Activated CD4-positive, alpha-beta T cell treated with anti-CD3 and anti-CD28 coated beads, Interleukin-2, amount 10 ng/mL, durations not matched to agents 7 days and 5 days (primary cell): ENCODE measurements around the gene HSF5. TPM values are rescaled to one million over a fixed set of nuclear protein-coding genes. Genes with fewer than 3 reads are reported as not detected.
"Not testable (repeated sequence)": the region's sequence is repeated elsewhere in the genome, so short reads cannot be mapped to it uniquely, and the experiment has no call there.

Experiments used
- CTCF ChIA-PET: fragments of 350-600 bp; sonication (Branson Sonifier 250); formaldehyde crosslinking; loops from one replicate; lab custom pipeline; 2021; ENCODE audit warnings: antibody characterized with exemption; lab: Charles Lee
- POLR2A ChIA-PET: fragments of 350-600 bp; sonication (Branson Sonifier 250); formaldehyde crosslinking; loops from one replicate; lab custom pipeline; 2021; ENCODE audit warnings: antibody characterized with exemption; lab: Charles Lee
- DNase-seq: peaks from one replicate; pipeline ENCODE4 v3.0.0-alpha.2; 2020
- H3K27ac Mint-ChIP-seq: one replicate; pipeline ENCODE4 v1.8.0; 2021; ENCODE audit warnings: mild to moderate bottlenecking, moderate library complexity, mixed read lengths
- H3K27me3 Mint-ChIP-seq: one replicate; pipeline ENCODE4 v1.8.0; 2021; ENCODE audit warnings: mixed read lengths
- H3K36me3 Mint-ChIP-seq: one replicate; pipeline ENCODE4 v1.8.0; 2021; ENCODE audit warnings: low read depth, mixed read lengths
- H3K4me1 Mint-ChIP-seq: one replicate; pipeline ENCODE4 v1.8.0; 2021; ENCODE audit warnings: mixed read lengths
- H3K4me3 Mint-ChIP-seq: one replicate; pipeline ENCODE4 v1.8.0; 2021; ENCODE audit warnings: mild to moderate bottlenecking, moderate library complexity, mixed read lengths
- H3K9me3 Mint-ChIP-seq: one replicate; pipeline ENCODE4 v1.8.0; 2021; ENCODE audit warnings: mixed read lengths
- total RNA-seq, 2 experiments: library from RNA; stranded (reverse); gene quantifications; one replicate each; pipeline ENCODE4 v1.2.3, GENCODE V29; 2021

The HSF5 gene
- total RNA-seq, 2 experiments from 2014 or later, result 0.77 to 0.89 TPM

GRCh38 chr17:58498177-58498828 is 10.1 kb upstream of the HSF5 start:
- POLR2A ChIA-PET, result no interaction called here
- no peaks in the 10 kb centered on the region for H3K9me3 Mint-ChIP-seq
- peaks cover 53% of the 10 kb centered on the region for H3K36me3 Mint-ChIP-seq
- no peak for DNase-seq
- no peak overlapping the region for H3K4me3 Mint-ChIP-seq
- CTCF ChIA-PET, result interaction anchor here (1.0 to 1.1 kb wide), 3 partner anchors 10 to 21 kb away, joined by 3 to 5 read pairs (median 3); partner anchors contain the start of gene HSF5
- H3K27me3 Mint-ChIP-seq, result no peaks in the 10 kb centered on the region
- H3K4me1 Mint-ChIP-seq, result peaks cover 8% of the 10 kb centered on the region
- no peak overlapping the region for H3K27ac Mint-ChIP-seq

GRCh38 chr17:58493506-58493905 is 5.3 kb upstream of the HSF5 start:
- peaks cover 73% of the 10 kb centered on the region for H3K36me3 Mint-ChIP-seq
- no peak overlapping the region for H3K4me3 Mint-ChIP-seq
- H3K4me1 Mint-ChIP-seq, result peaks cover 14% of the 10 kb centered on the region
- CTCF ChIA-PET, result interaction anchor here (0.6 to 1.4 kb wide), 4 partner anchors 12 to 76 kb away, joined by 3 to 5 read pairs (median 3); no protein-coding TSS in a partner anchor
- no peaks in the 10 kb centered on the region for H3K9me3 Mint-ChIP-seq
- no peak overlapping the region for H3K27ac Mint-ChIP-seq
- H3K27me3 Mint-ChIP-seq, result no peaks in the 10 kb centered on the region
- POLR2A ChIA-PET, result interaction anchor here (0.6 kb wide), 1 partner anchor 1311 kb away, joined by 6 read pairs; no protein-coding TSS in a partner anchor
- no peak for DNase-seq

GRCh38 chr17:58492238-58493121 is 4.3 kb upstream of the HSF5 start:
- Mint-ChIP-seq H3K27me3 (no peaks in the 10 kb centered on the region), H3K36me3 (peaks cover 68% of the 10 kb centered on the region), H3K4me1 (peaks cover 16% of the 10 kb centered on the region), H3K27ac (no peak overlapping the region), H3K9me3 (no peaks in the 10 kb centered on the region), H3K4me3 (no peak overlapping the region)
- DNase-seq, result no peak
- ChIA-PET CTCF (interaction anchor here (1.3 to 1.4 kb wide), 2 partner anchors 13 to 20 kb away, joined by 3 to 5 read pairs; no protein-coding TSS in a partner anchor), POLR2A (no interaction called here)

GRCh38 chr17:58491510-58492045 is 3.4 kb upstream of the HSF5 start:
- no peak overlapping the region for H3K4me3 Mint-ChIP-seq
- ChIA-PET CTCF (no interaction called here), POLR2A (no interaction called here)
- DNase-seq, result no peak
- no peaks in the 10 kb centered on the region for H3K9me3 Mint-ChIP-seq
- no peak overlapping the region for H3K27ac Mint-ChIP-seq
- no peaks in the 10 kb centered on the region for H3K27me3 Mint-ChIP-seq
- H3K4me1 Mint-ChIP-seq, result peaks cover 16% of the 10 kb centered on the region
- peaks cover 63% of the 10 kb centered on the region for H3K36me3 Mint-ChIP-seq

- POLR2A ChIA-PET, result interaction anchor here (0.5 kb wide), 1 partner anchor 666 kb away, joined by 4 read pairs; no protein-coding TSS in a partner anchor
- Mint-ChIP-seq H3K4me3 (peak overlapping the region; percentile 6), H3K27me3 (no peaks in the 10 kb centered on the region), H3K9me3 (no peaks in the 10 kb centered on the region), H3K36me3 (peaks cover 40% of the 10 kb centered on the region), H3K4me1 (peaks cover 10% of the 10 kb centered on the region), H3K27ac (peak overlapping the region; percentile 27)
- DNase-seq, result no peak
- CTCF ChIA-PET, result interaction anchor here (0.7 to 1.6 kb wide), 8 partner anchors 10 to 288 kb away, joined by 3 to 6 read pairs (median 3); partner anchors contain the start of gene MTMR4
Measured at GRCh38 chr17:58488428-58488890, 251 bp upstream of the HSF5 start.

- H3K27ac Mint-ChIP-seq, result no peak overlapping the region
- ChIA-PET CTCF (interaction anchor here (0.6 kb wide), 1 partner anchor 681 kb away, joined by 4 read pairs; no protein-coding TSS in a partner anchor), POLR2A (no interaction called here)
- no peaks in the 10 kb centered on the region for H3K27me3 Mint-ChIP-seq
- H3K9me3 Mint-ChIP-seq, result no peaks in the 10 kb centered on the region
- no peak for DNase-seq
- no peak overlapping the region for H3K4me3 Mint-ChIP-seq
- H3K36me3 Mint-ChIP-seq, result peaks cover 10% of the 10 kb centered on the region
- H3K4me1 Mint-ChIP-seq, result peaks cover 6% of the 10 kb centered on the region
Measured at GRCh38 chr17:58484600-58484999, 3.6 kb downstream of the HSF5 start.

- H3K4me1 Mint-ChIP-seq, H3K9me3 Mint-ChIP-seq, POLR2A ChIA-PET, DNase-seq, H3K27ac Mint-ChIP-seq, H3K27me3 Mint-ChIP-seq, CTCF ChIA-PET, H3K36me3 Mint-ChIP-seq, H3K4me3 Mint-ChIP-seq: not testable (repeated sequence)
Measured at GRCh38 chr17:58481798-58482197, 6.4 kb downstream of the HSF5 start.

- Mint-ChIP-seq H3K9me3 (no peaks in the 10 kb centered on the region), H3K27ac (no peak overlapping the region), H3K4me3 (no peak overlapping the region), H3K4me1 (no peaks in the 10 kb centered on the region), H3K36me3 (no peaks in the 10 kb centered on the region), H3K27me3 (no peaks in the 10 kb centered on the region)
- CTCF ChIA-PET, result no interaction called here
- POLR2A ChIA-PET, result no interaction called here
- no peak for DNase-seq
Measured at GRCh38 chr17:58480090-58480489, 8.1 kb downstream of the HSF5 start.

- no peaks in the 10 kb centered on the region for H3K27me3 Mint-ChIP-seq
- H3K36me3 Mint-ChIP-seq, result no peaks in the 10 kb centered on the region
- no peaks in the 10 kb centered on the region for H3K4me1 Mint-ChIP-seq
- no peaks in the 10 kb centered on the region for H3K9me3 Mint-ChIP-seq
- CTCF ChIA-PET, result no interaction called here
- no peak overlapping the region for H3K4me3 Mint-ChIP-seq
- no peak overlapping the region for H3K27ac Mint-ChIP-seq
- POLR2A ChIA-PET, result no interaction called here
- DNase-seq, result no peak
Measured at GRCh38 chr17:58476812-58477211, 11.4 kb downstream of the HSF5 start.

GRCh38 chr17:58475985-58476384 is 12.2 kb downstream of the HSF5 start:
- no peak overlapping the region for H3K27ac Mint-ChIP-seq
- H3K27me3 Mint-ChIP-seq, result no peaks in the 10 kb centered on the region
- CTCF ChIA-PET, result no interaction called here
- H3K4me3 Mint-ChIP-seq, result no peak overlapping the region
- H3K4me1 Mint-ChIP-seq, result no peaks in the 10 kb centered on the region
- POLR2A ChIA-PET, result no interaction called here
- no peak for DNase-seq
- H3K9me3 Mint-ChIP-seq, result no peaks in the 10 kb centered on the region
- H3K36me3 Mint-ChIP-seq, result no peaks in the 10 kb centered on the region

- Mint-ChIP-seq H3K4me3 (no peak overlapping the region), H3K36me3 (no peaks in the 10 kb centered on the region), H3K9me3 (no peaks in the 10 kb centered on the region), H3K27ac (no peak overlapping the region), H3K4me1 (no peaks in the 10 kb centered on the region), H3K27me3 (no peaks in the 10 kb centered on the region)
- ChIA-PET POLR2A (no interaction called here), CTCF (no interaction called here)
- no peak for DNase-seq
Measured at GRCh38 chr17:58470356-58470755, 17.9 kb downstream of the HSF5 start.

GRCh38 chr17:58468944-58469343 is 19.3 kb downstream of the HSF5 start:
- no peaks in the 10 kb centered on the region for H3K36me3 Mint-ChIP-seq
- H3K27ac Mint-ChIP-seq, result no peak overlapping the region
- POLR2A ChIA-PET, result interaction anchor here (0.6 kb wide), 1 partner anchor 112 kb away, joined by 5 read pairs; no protein-coding TSS in a partner anchor

More at GRCh38 chr17:58468944-58469343, 19.3 kb downstream of the HSF5 start:
- no peak overlapping the region for H3K4me3 Mint-ChIP-seq
- no peak for DNase-seq
- H3K27me3 Mint-ChIP-seq, result no peaks in the 10 kb centered on the region
- no peaks in the 10 kb centered on the region for H3K4me1 Mint-ChIP-seq
- H3K9me3 Mint-ChIP-seq, result no peaks in the 10 kb centered on the region
- CTCF ChIA-PET, result interaction anchor here (0.6 to 3.4 kb wide), 3 partner anchors 10 to 455 kb away, joined by 3 to 11 read pairs (median 4); partner anchors contain the start of gene HSF5
